Measurements from ENCODE around the gene NDUFS3. TPM values are rescaled to one million over a fixed set of nuclear protein-coding genes. Genes with fewer than 3 reads are reported as not detected.
A peak's percentile ranks its signal among the peaks of the same experiment; 100 is the strongest.

The NDUFS3 gene
- total and polyA plus RNA-seq, 10 of the 15 experiments (the other 5 are each of a cell fraction or from before 2014, with no cell fraction given) = 22.3 to 217 (median 125) TPM

DNA sequence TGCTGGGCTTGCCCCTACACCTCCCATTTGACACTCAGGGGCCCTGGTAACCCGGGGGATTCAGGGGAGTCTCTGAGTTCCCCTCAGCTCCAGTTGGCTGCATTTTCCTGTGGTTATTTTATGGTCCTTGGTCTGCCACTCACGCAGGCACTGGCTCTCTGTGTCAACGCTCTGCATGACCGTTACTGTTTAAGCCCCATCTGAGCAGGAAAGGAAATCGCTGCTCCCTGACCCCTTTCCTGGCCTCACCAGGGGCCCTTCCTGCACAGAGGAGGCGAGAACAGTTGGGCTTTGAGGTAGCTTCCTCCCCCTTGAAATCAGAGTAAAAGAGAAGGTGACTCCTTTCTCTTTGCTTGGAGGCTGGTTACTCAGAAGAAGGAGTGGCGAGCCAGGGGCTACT, 12.9 kb downstream of the NDUFS3 start:
- ChIA-PET CTCF (interaction anchor here (0.7 to 1.6 kb wide), 3 partner anchors 20 to 38 kb away, joined by 3 to 4 read pairs (median 4); no protein-coding TSS in a partner anchor), POLR2A (interaction anchor here (0.6 kb wide), 1 partner anchor 359 kb away, joined by 6 read pairs; no protein-coding TSS in a partner anchor), RAD21 (ENCODE audit: unreplicated experiment) (no interaction called here), SMC1A (ENCODE audit: uncharacterized antibody, unreplicated experiment) (interaction anchor here (0.9 to 1.2 kb wide), 2 partner anchors 13 to 14 kb away, joined by 4 read pairs; partner anchors contain the start of genes KBTBD4 and NDUFS3)
- no peaks in the 10 kb centered on the region for H4K20me1 ChIP-seq (ENCODE audit: control insufficient read depth, insufficient read depth)
- no peaks in the 10 kb centered on the region for H3K79me2 ChIP-seq (ENCODE audit: control insufficient read depth, insufficient read depth, low read length)
- BruUV-seq (replicated peaks) = no TSS peak
- peak; percentile 23 for ATAC-seq
- H2AFZ ChIP-seq (ENCODE audit: control insufficient read depth, low read depth, low read length) = peak overlapping the region; percentile 77
- no peak for FAIRE-seq
- peaks cover 3 to 23% of the 10 kb centered on the region in 2 experiments for H3K27me3 ChIP-seq (replicated peaks in 1 of 2; ENCODE audit: control insufficient read depth in 2 of 2, insufficient read depth in 2 of 2, low read length in 1 of 2)
- no peaks in the 10 kb centered on the region for H3K9me3 ChIP-seq (replicated peaks; ENCODE audit: control insufficient read depth, insufficient read depth, low read length)
- intact Hi-C loops (cut with micrococcal nuclease; ENCODE audit: unreplicated experiment) (no loop called here), in situ Hi-C loops (cut with MboI) (no loop called here)
- H3K4me3 ChIP-seq = no peak overlapping the region
- TF ChIP-seq MEF2A (IDR thresholded peaks at IDR 0.05; ENCODE audit: insufficient read depth, low read depth, low read length) = no peak
- TF ChIP-seq, protein P1, sequence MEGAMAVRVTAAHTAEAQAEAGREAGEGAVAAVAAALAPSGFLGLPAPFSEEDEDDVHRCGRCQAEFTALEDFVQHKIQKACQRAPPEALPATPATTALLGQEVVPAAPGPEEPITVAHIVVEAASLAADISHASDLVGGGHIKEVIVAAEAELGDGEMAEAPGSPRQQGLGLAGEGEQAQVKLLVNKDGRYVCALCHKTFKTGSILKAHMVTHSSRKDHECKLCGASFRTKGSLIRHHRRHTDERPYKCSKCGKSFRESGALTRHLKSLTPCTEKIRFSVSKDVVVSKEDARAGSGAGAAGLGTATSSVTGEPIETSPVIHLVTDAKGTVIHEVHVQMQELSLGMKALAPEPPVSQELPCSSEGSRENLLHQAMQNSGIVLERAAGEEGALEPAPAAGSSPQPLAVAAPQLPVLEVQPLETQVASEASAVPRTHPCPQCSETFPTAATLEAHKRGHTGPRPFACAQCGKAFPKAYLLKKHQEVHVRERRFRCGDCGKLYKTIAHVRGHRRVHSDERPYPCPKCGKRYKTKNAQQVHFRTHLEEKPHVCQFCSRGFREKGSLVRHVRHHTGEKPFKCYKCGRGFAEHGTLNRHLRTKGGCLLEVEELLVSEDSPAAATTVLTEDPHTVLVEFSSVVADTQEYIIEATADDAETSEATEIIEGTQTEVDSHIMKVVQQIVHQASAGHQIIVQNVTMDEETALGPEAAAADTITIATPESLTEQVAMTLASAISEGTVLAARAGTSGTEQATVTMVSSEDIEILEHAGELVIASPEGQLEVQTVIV (IDR thresholded peaks at IDR 0.05; ENCODE audit: borderline replicate concordance, partially characterized antibody) = no peak
- TF ChIP-seq RAD21 (IDR thresholded peaks at IDR 0.05; ENCODE audit: insufficient read depth, low read depth, low read length) = 0 out of 2 replicates have a peak, but pooled peaks have one; percentile 4
- TF ChIP-seq, protein P2, sequence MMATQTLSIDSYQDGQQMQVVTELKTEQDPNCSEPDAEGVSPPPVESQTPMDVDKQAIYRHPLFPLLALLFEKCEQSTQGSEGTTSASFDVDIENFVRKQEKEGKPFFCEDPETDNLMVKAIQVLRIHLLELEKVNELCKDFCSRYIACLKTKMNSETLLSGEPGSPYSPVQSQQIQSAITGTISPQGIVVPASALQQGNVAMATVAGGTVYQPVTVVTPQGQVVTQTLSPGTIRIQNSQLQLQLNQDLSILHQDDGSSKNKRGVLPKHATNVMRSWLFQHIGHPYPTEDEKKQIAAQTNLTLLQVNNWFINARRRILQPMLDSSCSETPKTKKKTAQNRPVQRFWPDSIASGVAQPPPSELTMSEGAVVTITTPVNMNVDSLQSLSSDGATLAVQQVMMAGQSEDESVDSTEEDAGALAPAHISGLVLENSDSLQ (IDR thresholded peaks at IDR 0.05) = peak; percentile 70
- no peak for TF ChIP-seq CHD4 (IDR thresholded peaks at IDR 0.05)
- TF ChIP-seq, protein P3, sequence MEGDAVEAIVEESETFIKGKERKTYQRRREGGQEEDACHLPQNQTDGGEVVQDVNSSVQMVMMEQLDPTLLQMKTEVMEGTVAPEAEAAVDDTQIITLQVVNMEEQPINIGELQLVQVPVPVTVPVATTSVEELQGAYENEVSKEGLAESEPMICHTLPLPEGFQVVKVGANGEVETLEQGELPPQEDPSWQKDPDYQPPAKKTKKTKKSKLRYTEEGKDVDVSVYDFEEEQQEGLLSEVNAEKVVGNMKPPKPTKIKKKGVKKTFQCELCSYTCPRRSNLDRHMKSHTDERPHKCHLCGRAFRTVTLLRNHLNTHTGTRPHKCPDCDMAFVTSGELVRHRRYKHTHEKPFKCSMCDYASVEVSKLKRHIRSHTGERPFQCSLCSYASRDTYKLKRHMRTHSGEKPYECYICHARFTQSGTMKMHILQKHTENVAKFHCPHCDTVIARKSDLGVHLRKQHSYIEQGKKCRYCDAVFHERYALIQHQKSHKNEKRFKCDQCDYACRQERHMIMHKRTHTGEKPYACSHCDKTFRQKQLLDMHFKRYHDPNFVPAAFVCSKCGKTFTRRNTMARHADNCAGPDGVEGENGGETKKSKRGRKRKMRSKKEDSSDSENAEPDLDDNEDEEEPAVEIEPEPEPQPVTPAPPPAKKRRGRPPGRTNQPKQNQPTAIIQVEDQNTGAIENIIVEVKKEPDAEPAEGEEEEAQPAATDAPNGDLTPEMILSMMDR (IDR thresholded peaks at IDR 0.05 in 2 of 3, conservative IDR thresholded peaks at IDR 0.05 in 1 of 3; ENCODE audit: control insufficient read depth in 2 of 3, extremely low read depth in 1 of 3, insufficient read depth in 1 of 3, low read depth in 3 of 3, low read length in 3 of 3) = no peak
- TF ChIP-seq EED (IDR thresholded peaks at IDR 0.05; ENCODE audit: low read depth) = 0 out of 2 replicates have a peak, but pooled peaks have one; percentile 14
- peaks cover 7% of the 10 kb centered on the region for H3K4me1 ChIP-seq (ENCODE audit: control insufficient read depth, insufficient read depth, low read length)
- H3K4me2 ChIP-seq (ENCODE audit: control insufficient read depth, insufficient read depth) = peak overlapping the region; percentile 55
- no peak overlapping the region for H3K9ac ChIP-seq (ENCODE audit: control insufficient read depth, insufficient read depth, low read length)
- no peak for DNase-seq (ENCODE audit: low read depth, low spot score)
- WGBS (ENCODE audit: insufficient coverage, insufficient replicate concordance, low lambda C conversion rate, missing lambda C conversion rate) = 15% methylated on average over 7 of the region's 7 CpGs
- H3K36me3 ChIP-seq (ENCODE audit: control insufficient read depth in 2 of 2, insufficient read depth in 2 of 2, low read length in 1 of 2) = no peaks in the 10 kb centered on the region
- H3K27ac ChIP-seq (ENCODE audit: control insufficient read depth, insufficient read depth) = no peak overlapping the region
